Parathyroid adenoma (tissue), 2 donors: ENCODE measurements around the gene KCNG2.

Experiments
- H2AFZ ChIP-seq: fragments of 300-600 bp; sonication (generic); one replicate; pipeline ENCODE4 v1.7.0; 2017; ENCODE audit warnings: antibody characterized with exemption, mild to moderate bottlenecking
- H3K27ac ChIP-seq: fragments of 300-600 bp; sonication (generic); one replicate; pipeline ENCODE4 v1.7.0; 2017
- H3K27me3 ChIP-seq: fragments of 300-600 bp; sonication (generic); one replicate; pipeline ENCODE4 v1.7.0; 2017; ENCODE audit warnings: low read length; ENCODE audit not compliant: control insufficient read depth, insufficient read depth
- H3K36me3 ChIP-seq: fragments of 300-600 bp; sonication (generic); one replicate; pipeline ENCODE4 v1.7.0; 2017; ENCODE audit warnings: low read length; ENCODE audit not compliant: control insufficient read depth, insufficient read depth
- H3K4me1 ChIP-seq: fragments of 300-600 bp; sonication (generic); one replicate; pipeline ENCODE4 v1.7.0; 2017; ENCODE audit warnings: control low read depth
- H3K4me2 ChIP-seq: fragments of 300-600 bp; sonication (generic); one replicate; pipeline ENCODE4 v1.7.0; 2017; ENCODE audit warnings: low read length
- H3K4me3 ChIP-seq: fragments of 300-600 bp; sonication (generic); one replicate; pipeline ENCODE4 v1.7.0; 2017; ENCODE audit warnings: low read depth, low read length
- H3K79me2 ChIP-seq: fragments of 300-600 bp; sonication (generic); one replicate; pipeline ENCODE4 v1.7.0; 2017; ENCODE audit warnings: control low read depth
- H3K9ac ChIP-seq: fragments of 300-600 bp; sonication (generic); one replicate; pipeline ENCODE4 v1.7.0; 2017; ENCODE audit warnings: mild to moderate bottlenecking
- H3K9me3 ChIP-seq: fragments of 300-600 bp; sonication (generic); one replicate; pipeline ENCODE4 v1.7.0; 2017; ENCODE audit warnings: low read length; ENCODE audit not compliant: control insufficient read depth
- TF ChIP-seq, protein P1 (sequence below): fragments of 300-600 bp; sonication (generic); IDR thresholded peaks from one replicate; pipeline ENCODE4 v1.7.0; 2017; ENCODE audit warnings: antibody characterized with exemption, mild to moderate bottlenecking
- donor health status: primary hyperparathyroidism.

The KCNG2 gene

DNA sequence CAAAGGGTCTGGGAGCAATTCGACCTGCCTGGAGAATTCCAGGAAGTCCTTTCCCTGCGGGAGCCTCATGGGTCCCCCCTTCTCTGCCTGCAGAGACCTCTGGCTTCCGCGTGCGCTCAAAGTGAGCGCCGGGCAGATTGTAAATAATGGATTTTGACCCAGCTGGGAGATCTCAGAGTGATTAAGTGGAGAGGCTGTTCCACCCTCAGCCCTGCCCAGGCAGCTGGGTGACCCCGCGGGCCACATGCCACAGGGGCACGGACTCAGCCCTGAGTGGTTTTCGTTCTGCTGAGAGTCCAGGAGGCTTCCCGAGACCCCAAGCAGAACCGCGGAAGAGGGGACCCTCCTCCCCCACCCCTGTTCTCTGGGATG is 1.2 kb downstream of the KCNG2 start:
- H2AFZ ChIP-seq = no peak overlapping the region
- H3K27me3 ChIP-seq = peaks cover 5% of the 10 kb centered on the region
- H3K9me3 ChIP-seq = no peaks in the 10 kb centered on the region
- no peaks in the 10 kb centered on the region for H3K4me1 ChIP-seq
- TF ChIP-seq, protein P1, sequence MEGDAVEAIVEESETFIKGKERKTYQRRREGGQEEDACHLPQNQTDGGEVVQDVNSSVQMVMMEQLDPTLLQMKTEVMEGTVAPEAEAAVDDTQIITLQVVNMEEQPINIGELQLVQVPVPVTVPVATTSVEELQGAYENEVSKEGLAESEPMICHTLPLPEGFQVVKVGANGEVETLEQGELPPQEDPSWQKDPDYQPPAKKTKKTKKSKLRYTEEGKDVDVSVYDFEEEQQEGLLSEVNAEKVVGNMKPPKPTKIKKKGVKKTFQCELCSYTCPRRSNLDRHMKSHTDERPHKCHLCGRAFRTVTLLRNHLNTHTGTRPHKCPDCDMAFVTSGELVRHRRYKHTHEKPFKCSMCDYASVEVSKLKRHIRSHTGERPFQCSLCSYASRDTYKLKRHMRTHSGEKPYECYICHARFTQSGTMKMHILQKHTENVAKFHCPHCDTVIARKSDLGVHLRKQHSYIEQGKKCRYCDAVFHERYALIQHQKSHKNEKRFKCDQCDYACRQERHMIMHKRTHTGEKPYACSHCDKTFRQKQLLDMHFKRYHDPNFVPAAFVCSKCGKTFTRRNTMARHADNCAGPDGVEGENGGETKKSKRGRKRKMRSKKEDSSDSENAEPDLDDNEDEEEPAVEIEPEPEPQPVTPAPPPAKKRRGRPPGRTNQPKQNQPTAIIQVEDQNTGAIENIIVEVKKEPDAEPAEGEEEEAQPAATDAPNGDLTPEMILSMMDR = no peak
- H3K36me3 ChIP-seq = no peaks in the 10 kb centered on the region
- no peak overlapping the region for H3K4me3 ChIP-seq
- no peak overlapping the region for H3K4me2 ChIP-seq
- no peak overlapping the region for H3K27ac ChIP-seq
- no peak overlapping the region for H3K9ac ChIP-seq
- no peaks in the 10 kb centered on the region for H3K79me2 ChIP-seq

GRCh38 chr18:79799619-79800370 is 2.1 kb downstream of the KCNG2 start:
- Histone ChIP-seq H3K79me2 (no peaks in the 10 kb centered on the region), H3K4me1 (no peaks in the 10 kb centered on the region), H3K4me2 (no peak overlapping the region), H3K27ac (no peak overlapping the region), H3K9me3 (no peaks in the 10 kb centered on the region), H2AFZ (no peak overlapping the region), H3K9ac (no peak overlapping the region), H3K4me3 (no peak overlapping the region), H3K27me3 (peaks cover 5% of the 10 kb centered on the region), H3K36me3 (no peaks in the 10 kb centered on the region)
- TF ChIP-seq, protein P1 = no peak

DNA sequence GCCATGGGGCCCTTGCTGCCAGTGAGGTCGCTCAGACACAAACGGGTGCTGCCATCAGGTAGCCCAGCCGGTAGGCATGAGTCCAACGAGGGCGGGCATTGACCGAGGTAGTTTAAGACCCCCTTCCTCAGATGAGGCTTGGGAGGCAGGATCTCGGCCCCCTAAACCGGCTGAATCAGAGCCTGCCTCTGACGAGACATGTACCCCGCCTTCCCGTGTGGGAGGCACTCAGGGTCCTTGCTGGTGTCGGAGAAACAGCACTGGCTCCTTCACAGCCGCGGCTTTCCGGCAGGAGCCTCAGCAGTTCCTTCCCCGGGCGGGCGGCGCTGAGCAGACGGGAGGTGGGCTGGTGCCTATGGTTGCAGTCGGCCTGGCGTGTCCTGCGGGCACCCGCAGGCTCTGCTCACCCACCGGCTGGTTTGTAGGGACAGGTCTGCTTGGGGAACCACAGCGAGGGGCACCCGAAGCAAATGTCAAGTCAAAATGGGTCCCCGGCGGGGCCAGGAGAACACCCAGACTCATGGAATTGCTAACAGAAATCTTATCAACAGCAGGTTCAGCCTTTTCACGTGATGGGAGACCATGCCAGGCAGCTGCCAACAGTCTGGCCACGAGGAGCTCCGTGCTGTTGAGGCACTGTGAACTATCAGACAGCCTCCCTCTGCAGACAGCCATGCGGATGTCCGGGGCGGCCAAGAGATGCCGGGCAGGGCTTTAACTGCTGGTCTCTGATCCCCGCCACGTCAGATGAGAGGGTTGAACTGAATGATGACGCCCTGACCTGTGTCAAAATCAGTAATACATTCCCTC is 2.8 kb downstream of the KCNG2 start:
- Histone ChIP-seq H3K4me3 (no peak overlapping the region), H3K36me3 (no peaks in the 10 kb centered on the region), H3K79me2 (no peaks in the 10 kb centered on the region), H3K4me1 (no peaks in the 10 kb centered on the region), H3K27me3 (peaks cover 5% of the 10 kb centered on the region), H3K4me2 (no peak overlapping the region), H3K27ac (no peak overlapping the region), H3K9ac (no peak overlapping the region), H2AFZ (no peak overlapping the region), H3K9me3 (no peaks in the 10 kb centered on the region)
- TF ChIP-seq, protein P1 = no peak

- no peak overlapping the region for H3K4me3 ChIP-seq
- H3K4me1 ChIP-seq = no peaks in the 10 kb centered on the region
- no peak overlapping the region for H3K4me2 ChIP-seq
- H3K27ac ChIP-seq = no peak overlapping the region
- TF ChIP-seq, protein P1 = no peak
- no peak overlapping the region for H3K9ac ChIP-seq
- no peak overlapping the region for H2AFZ ChIP-seq
- no peaks in the 10 kb centered on the region for H3K79me2 ChIP-seq
- H3K27me3 ChIP-seq = peaks cover 5% of the 10 kb centered on the region
- H3K9me3 ChIP-seq = no peaks in the 10 kb centered on the region
- H3K36me3 ChIP-seq = no peaks in the 10 kb centered on the region
Measured at GRCh38 chr18:79801217-79801616, 3.5 kb downstream of the KCNG2 start.
